GM19372 (cell line): ENCODE measurements around the gene BACE2.
"Not testable (repeated sequence)": the region's sequence is repeated elsewhere in the genome, so short reads cannot be mapped to it uniquely, and the experiment has no call there.

Experiments used
- ATAC-seq: cut with Tn5 transposase; IDR thresholded peaks from one replicate; pipeline ENCODE4 v1.9.1; 2021; ENCODE audit warnings: mild to moderate bottlenecking, low read depth, moderate library complexity; ENCODE audit not compliant: unreplicated experiment

Gene BACE2

GRCh38 chr21:41182547-41182946, 14.6 kb downstream of the BACE2 start:
- no peak for ATAC-seq

GRCh38 chr21:41183575-41183974, 15.6 kb downstream of the BACE2 start:
- ATAC-seq, result no peak

- no peak for ATAC-seq
Observed at GRCh38 chr21:41185802-41186201, 17.8 kb downstream of the BACE2 start.

GRCh38 chr21:41186755-41187536, 19.0 kb downstream of the BACE2 start:
- no peak for ATAC-seq

GRCh38 chr21:41187537-41188025, 19.6 kb downstream of the BACE2 start:
- ATAC-seq, result no peak

- no peak for ATAC-seq
Observed at GRCh38 chr21:41188486-41189149, 20.7 kb downstream of the BACE2 start.

- ATAC-seq, result no peak
Observed at GRCh38 chr21:41189150-41189745, 21.3 kb downstream of the BACE2 start.

- ATAC-seq, result not testable (repeated sequence)
Observed at GRCh38 chr21:41192552-41192951, 24.6 kb downstream of the BACE2 start.

GRCh38 chr21:41195311-41195710, 27.4 kb downstream of the BACE2 start:
- no peak for ATAC-seq

- ATAC-seq, result no peak
Observed at GRCh38 chr21:41196993-41197392, 29.0 kb downstream of the BACE2 start.

GRCh38 chr21:41197582-41197981, 29.6 kb downstream of the BACE2 start:
- no peak for ATAC-seq

- not testable (repeated sequence) for ATAC-seq
Observed at GRCh38 chr21:41198647-41199046, 30.7 kb downstream of the BACE2 start.

- ATAC-seq, result no peak
Observed at GRCh38 chr21:41199123-41199522, 31.2 kb downstream of the BACE2 start.

- no peak for ATAC-seq
Observed at GRCh38 chr21:41199588-41199987, 31.6 kb downstream of the BACE2 start.

- ATAC-seq, result no peak
Observed at GRCh38 chr21:41201385-41201784, 33.4 kb downstream of the BACE2 start.

GRCh38 chr21:41204736-41205135, 36.8 kb downstream of the BACE2 start:
- no peak for ATAC-seq

GRCh38 chr21:41207401-41208375, 39.7 kb downstream of the BACE2 start:
- no peak for ATAC-seq

- no peak for ATAC-seq
Observed at GRCh38 chr21:41208376-41208763, 40.4 kb downstream of the BACE2 start.

- ATAC-seq, result no peak
Observed at GRCh38 chr21:41209016-41209619, 41.2 kb downstream of the BACE2 start.
